CD4-positive, alpha-beta T cell (primary cell): Measurements from ENCODE around the gene TECRL. TPM values are rescaled to one million over a fixed set of nuclear protein-coding genes. Genes with fewer than 3 reads are reported as not detected.

Experiments used
- ATAC-seq: fragments of 200-7000 bp; cut with Tn5 transposase; one replicate; pipeline ENCODE4 v1.10.0; 2022; ENCODE audit warnings: mild to moderate bottlenecking; ENCODE audit not compliant: poor library complexity
- CTCF ChIA-PET: fragments of 350-600 bp; sonication (Branson Sonifier 250); formaldehyde crosslinking; loops from one replicate; lab custom pipeline; 2021; ENCODE audit warnings: antibody characterized with exemption, inconsistent platforms; lab: Charles Lee
- POLR2A ChIA-PET: fragments of 350-600 bp; sonication (Branson Sonifier 250); formaldehyde crosslinking; loops from one replicate; lab custom pipeline; 2021; ENCODE audit warnings: antibody characterized with exemption, inconsistent platforms; lab: Charles Lee
- DNase-seq, 14 experiments: peaks; one replicate each; pipeline ENCODE4 v3.0.0-alpha.2; 2013 to 2020; ENCODE audit warnings: mixed read lengths in 2 of 14
- H3K27ac ChIP-seq, 2 donors: one replicate each; pipeline versions ENCODE4 v1.5.1 to v1.7.0; 2013; ENCODE audit warnings: low read length in 2 of 2, low read depth in 1 of 2, mild to moderate bottlenecking in 1 of 2
- H3K27me3 ChIP-seq, 2 experiments: 1 replicate in 1 of 2; 2 replicates in 1 of 2; pipeline versions ENCODE4 v1.6.1 to v1.7.0; 2013; ENCODE audit warnings: low read length in 2 of 2, control low read depth in 1 of 2, mild to moderate bottlenecking in 1 of 2, moderate library complexity in 1 of 2; ENCODE audit not compliant: insufficient read depth in 2 of 2, control insufficient read depth in 1 of 2
- H3K36me3 ChIP-seq: one replicate; pipeline ENCODE4 v1.6.1; 2013; ENCODE audit warnings: low read length, control low read depth; ENCODE audit not compliant: insufficient read depth
- H3K4me1 ChIP-seq: one replicate; pipeline ENCODE4 v1.6.1; 2013; ENCODE audit warnings: low read length, control low read depth; ENCODE audit not compliant: insufficient read depth
- H3K4me3 ChIP-seq: one replicate; pipeline ENCODE4 v1.5.1; 2013; ENCODE audit warnings: mild to moderate bottlenecking, low read length, moderate library complexity
- H3K9me3 ChIP-seq, 2 experiments: 1 replicate in 1 of 2; 2 replicates in 1 of 2; pipeline versions ENCODE4 v1.6.1 to v1.7.0; 2013; ENCODE audit warnings: low read length in 2 of 2, mild to moderate bottlenecking in 2 of 2, control low read depth in 1 of 2, moderate library complexity in 1 of 2; ENCODE audit not compliant: control insufficient read depth in 1 of 2, insufficient read depth in 1 of 2
- H3K27ac Mint-ChIP-seq: one replicate; pipeline ENCODE4 v1.8.0; 2020; ENCODE audit warnings: mixed read lengths
- H3K27me3 Mint-ChIP-seq: one replicate; pipeline ENCODE4 v1.8.0; 2021; ENCODE audit warnings: mixed read lengths
- H3K36me3 Mint-ChIP-seq: one replicate; pipeline ENCODE4 v1.8.0; 2021; ENCODE audit warnings: low read depth, mixed read lengths
- H3K4me1 Mint-ChIP-seq: one replicate; pipeline ENCODE4 v1.8.0; 2021; ENCODE audit warnings: low read depth, mixed read lengths
- H3K4me3 Mint-ChIP-seq: one replicate; pipeline ENCODE4 v1.8.0; 2020; ENCODE audit warnings: mild to moderate bottlenecking, mixed read lengths
- H3K9me3 Mint-ChIP-seq: one replicate; pipeline ENCODE4 v1.8.0; 2020; ENCODE audit warnings: mixed read lengths
- CTCF ChIP-seq: fragments of 200-600 bp; IDR thresholded peaks from one replicate; pipeline ENCODE4 v1.8.0; 2022; ENCODE audit warnings: antibody characterized with exemption, mild to moderate bottlenecking
- intact Hi-C, 2 experiments: fragments of 100-400 bp; cut with DNase I in 1 of 2; cut with micrococcal nuclease in 1 of 2; formaldehyde crosslinking; loops; one replicate each; pipeline versions ENCODE4 v1.15.1 to v1.9.0; 2023 to 2025; cut with DNase I, micrococcal nuclease
- total RNA-seq, 174 experiments: library from RNA in 2 of 174; stranded (reverse) in 2 of 174; gene quantifications; one replicate each; pipeline ENCODE4 v1.2.3 and lab custom pipeline; 2021 to 2026

The TECRL gene
- total RNA-seq, 2 experiments from 2014 or later: not detected

- Mint-ChIP-seq H3K4me3 (no peak overlapping the region), H3K27me3 (no peaks in the 10 kb centered on the region), H3K36me3 (no peaks in the 10 kb centered on the region), H3K4me1 (no peaks in the 10 kb centered on the region), H3K9me3 (no peaks in the 10 kb centered on the region), H3K27ac (no peak overlapping the region)
- Histone ChIP-seq H3K4me3 (no peak overlapping the region), H3K36me3 (no peaks in the 10 kb centered on the region), H3K27me3 (no peaks in the 10 kb centered on the region), H3K9me3 (peaks cover 0 to 5% of the 10 kb centered on the region in 2 experiments), H3K27ac (no peak overlapping the region), H3K4me1 (no peaks in the 10 kb centered on the region)
- intact Hi-C loops: no loop called here
- DNase-seq (no peak), ATAC-seq (no peak)
- ChIA-PET POLR2A (no interaction called here), CTCF (no interaction called here)
- no peak for TF ChIP-seq CTCF
These were observed 8.7 kb upstream of the TECRL start for GRCh38 chr4:64417974-64418373.

- ChIA-PET CTCF (no interaction called here), POLR2A (no interaction called here)
- no peak overlapping the region for H3K4me3 Mint-ChIP-seq
- H3K4me1 Mint-ChIP-seq: no peaks in the 10 kb centered on the region
- Histone ChIP-seq H3K27me3 (no peaks in the 10 kb centered on the region), H3K4me1 (no peaks in the 10 kb centered on the region), H3K36me3 (no peaks in the 10 kb centered on the region), H3K4me3 (no peak overlapping the region), H3K27ac (no peak overlapping the region), H3K9me3 (no peaks in the 10 kb centered on the region)
- H3K27me3 Mint-ChIP-seq: no peaks in the 10 kb centered on the region
- no peaks in the 10 kb centered on the region for H3K36me3 Mint-ChIP-seq
- ATAC-seq (no peak), DNase-seq (no peak)
- intact Hi-C loops: no loop called here
- H3K27ac Mint-ChIP-seq: no peak overlapping the region
- TF ChIP-seq CTCF: no peak
- H3K9me3 Mint-ChIP-seq: peaks cover 6% of the 10 kb centered on the region
These were observed 2.2 kb downstream of the TECRL start for GRCh38 chr4:64407000-64407399.

- ATAC-seq: no peak
- ChIA-PET POLR2A (no interaction called here), CTCF (no interaction called here)
- Mint-ChIP-seq H3K36me3 (no peaks in the 10 kb centered on the region), H3K27me3 (no peaks in the 10 kb centered on the region), H3K27ac (no peak overlapping the region), H3K4me1 (no peaks in the 10 kb centered on the region), H3K9me3 (peaks cover 6% of the 10 kb centered on the region), H3K4me3 (no peak overlapping the region)
- Histone ChIP-seq H3K27me3 (no peaks in the 10 kb centered on the region), H3K9me3 (no peaks in the 10 kb centered on the region), H3K36me3 (no peaks in the 10 kb centered on the region), H3K4me3 (no peak overlapping the region), H3K4me1 (no peaks in the 10 kb centered on the region), H3K27ac (no peak overlapping the region)
- intact Hi-C loops: no loop called here
- no peak for DNase-seq
- no peak for TF ChIP-seq CTCF
These were observed 3.5 kb downstream of the TECRL start for GRCh38 chr4:64405761-64406160.
